Stomach (tissue), 9 donors: Measurements from ENCODE around the gene SDK2. TPM values are rescaled to one million over a fixed set of nuclear protein-coding genes. Genes with fewer than 3 reads are reported as not detected.

Experiments used
- DNase-seq, 2 donors: peaks; one replicate each; pipeline versions ENCODE4 v3.0.0 to v3.0.0-alpha.2; 2013 to 2019
- H3K27ac ChIP-seq, 5 donors: fragments of 200-600 bp in 4 of 5; sonication (generic) in 4 of 5; one replicate each; pipeline ENCODE4 v1.5.1; 2013 to 2019; ENCODE audit warnings: mild to moderate bottlenecking in 1 of 5, moderate library complexity in 1 of 5
- H3K27me3 ChIP-seq, 3 donors: fragments of 200-600 bp; sonication (generic); one replicate each; pipeline ENCODE4 v1.5.1; 2017 to 2019; ENCODE audit warnings: mixed run types in 1 of 3
- H3K36me3 ChIP-seq, 4 donors: fragments of 200-600 bp; sonication (generic); 1 replicate in 3 of 4; 2 replicates in 1 of 4; pipeline ENCODE4 v1.5.1; 2016 to 2019
- H3K4me1 ChIP-seq, 4 donors: fragments of 200-600 bp; sonication (generic); one replicate each; pipeline ENCODE4 v1.5.1; 2016 to 2019
- H3K4me3 ChIP-seq, 4 donors: fragments of 200-600 bp; sonication (generic) in 3 of 4; one replicate each; pipeline ENCODE4 v1.5.1; 2016 to 2019; ENCODE audit warnings: mild to moderate bottlenecking in 1 of 4
- H3K9me3 ChIP-seq, 4 donors: fragments of 200-600 bp; sonication (generic); one replicate each; pipeline ENCODE4 v1.5.1; 2016 to 2019
- EP300 ChIP-seq: sonication (generic); formaldehyde crosslinking; IDR thresholded peaks from one replicate; pipeline ENCODE4 v1.6.1; 2017; ENCODE audit warnings: antibody characterized with exemption
- POLR2A ChIP-seq, 4 donors: fragments of 450-650 bp; IDR thresholded peaks; one replicate each; pipeline ENCODE4 v1.6.1; 2016; ENCODE audit warnings: antibody characterized with exemption in 4 of 4, control low read depth in 2 of 4, mild to moderate bottlenecking in 1 of 4, moderate library complexity in 1 of 4
- POLR2AphosphoS5 ChIP-seq, 3 donors: sonication (generic); formaldehyde crosslinking; IDR thresholded peaks; one replicate each; pipeline ENCODE4 v1.6.1; 2016; ENCODE audit warnings: antibody characterized with exemption in 3 of 3
- WGBS, 5 donors: extraction: QIAGEN DNeasy Blood & Tissue Kit in 3 of 5; methylation state at CpG; one replicate each; pipeline versions ENCODE4 v1.1.5 to v1.1.7; 2013 to 2018; 5-methylcytosine and 5-hydroxymethylcytosine counted together
- intact Hi-C: fragments of 100-400 bp; cut with DNase I; formaldehyde crosslinking; loops from one replicate; pipeline ENCODE4 v1.15.1; 2023; ENCODE audit warnings: low total_unique reads
- polyA plus RNA-seq, 3 donors: library from polyadenylated mRNA; stranded (reverse); fragments of 200-250 nt; gene quantifications; one replicate each; pipeline ENCODE4 v1.2.3, GENCODE V29; 2013
- total RNA-seq, 5 donors: library from RNA; depleted of rRNA; stranded (reverse); fragments of >200 nt; gene quantifications; one replicate each; pipeline versions ENCODE4 v1.1.0 to v1.2.3, GENCODE V29; 2014 to 2016
- TF ChIP-seq, protein P1 (sequence below), 7 experiments: fragments of 450-650 bp in 4 of 7; fragments of 200-600 bp in 3 of 7; sonication (generic) in 3 of 7; IDR thresholded peaks; one replicate each; pipeline ENCODE4 v1.5.1; 2016 to 2019; ENCODE audit warnings: antibody characterized with exemption in 7 of 7, control low read depth in 2 of 7, mild to moderate bottlenecking in 1 of 7
- donor health status: healthy with polysubstance abuse.
- donor health status: Bipolar disorder and iron deficiency.
- donor health status: healthy.

SDK2 gene
- total and polyA plus RNA-seq, 8 donors, result under 0.01 to 9.6 (median 0.44) TPM; not detected in 1

DNA sequence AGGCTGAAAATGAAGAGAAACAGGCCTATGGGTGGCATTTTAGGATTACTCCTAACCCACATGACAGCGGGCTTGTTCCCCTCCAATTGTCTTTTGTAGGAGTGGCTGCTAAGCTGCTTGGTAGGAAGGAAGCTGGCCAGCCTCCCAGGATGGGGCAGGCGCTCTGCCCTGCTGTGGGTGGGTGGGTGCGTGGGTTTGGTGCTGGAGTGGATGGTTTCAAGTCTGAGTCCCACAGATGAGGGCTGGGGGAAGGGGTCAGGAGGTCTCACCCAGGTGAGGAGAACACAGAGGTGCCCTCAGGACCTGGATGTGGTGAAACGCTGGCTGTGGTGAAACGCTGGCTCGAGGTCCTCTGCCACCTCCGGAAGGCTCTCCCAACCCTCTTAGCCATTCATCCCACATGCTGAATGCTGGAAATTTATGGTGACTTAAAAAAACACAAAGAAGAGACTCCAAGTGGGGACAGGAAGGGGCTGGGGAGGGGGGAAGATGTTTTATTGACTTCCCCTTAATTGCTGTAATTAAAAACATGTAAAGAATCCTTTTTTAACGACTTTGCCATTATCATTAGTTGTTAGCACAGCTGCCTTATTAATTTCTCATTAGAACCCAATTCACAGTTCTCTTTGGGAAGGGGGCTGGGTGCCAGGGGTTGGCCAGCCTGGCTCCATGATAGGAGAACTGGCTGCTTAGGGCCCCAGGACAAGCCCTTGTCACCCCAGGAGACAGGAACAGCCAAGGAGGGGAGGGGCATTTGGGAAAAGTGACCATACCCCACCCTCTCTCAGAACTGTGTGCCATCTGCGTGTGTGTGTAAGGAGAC is 178.9 kb downstream of the SDK2 start:
- H3K27ac ChIP-seq, result no peak overlapping the region
- no peak for TF ChIP-seq POLR2AphosphoS5 (IDR thresholded peaks at IDR 0.05)
- TF ChIP-seq POLR2A (IDR thresholded peaks at IDR 0.05), result no peak
- TF ChIP-seq EP300, result no peak
- TF ChIP-seq, protein P1, sequence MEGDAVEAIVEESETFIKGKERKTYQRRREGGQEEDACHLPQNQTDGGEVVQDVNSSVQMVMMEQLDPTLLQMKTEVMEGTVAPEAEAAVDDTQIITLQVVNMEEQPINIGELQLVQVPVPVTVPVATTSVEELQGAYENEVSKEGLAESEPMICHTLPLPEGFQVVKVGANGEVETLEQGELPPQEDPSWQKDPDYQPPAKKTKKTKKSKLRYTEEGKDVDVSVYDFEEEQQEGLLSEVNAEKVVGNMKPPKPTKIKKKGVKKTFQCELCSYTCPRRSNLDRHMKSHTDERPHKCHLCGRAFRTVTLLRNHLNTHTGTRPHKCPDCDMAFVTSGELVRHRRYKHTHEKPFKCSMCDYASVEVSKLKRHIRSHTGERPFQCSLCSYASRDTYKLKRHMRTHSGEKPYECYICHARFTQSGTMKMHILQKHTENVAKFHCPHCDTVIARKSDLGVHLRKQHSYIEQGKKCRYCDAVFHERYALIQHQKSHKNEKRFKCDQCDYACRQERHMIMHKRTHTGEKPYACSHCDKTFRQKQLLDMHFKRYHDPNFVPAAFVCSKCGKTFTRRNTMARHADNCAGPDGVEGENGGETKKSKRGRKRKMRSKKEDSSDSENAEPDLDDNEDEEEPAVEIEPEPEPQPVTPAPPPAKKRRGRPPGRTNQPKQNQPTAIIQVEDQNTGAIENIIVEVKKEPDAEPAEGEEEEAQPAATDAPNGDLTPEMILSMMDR (IDR thresholded peaks at IDR 0.05), result no peak
- DNase-seq, result no peak
- H3K9me3 ChIP-seq, result peaks cover 0 to under 1% (median 0%) of the 10 kb centered on the region in 4 donors
- H3K4me3 ChIP-seq, result no peak overlapping the region
- intact Hi-C loops, result no loop called here
- 60 to 83% (median 78%) methylated on average over 9 of the region's 9 CpGs for WGBS, 5 donors
- H3K4me1 ChIP-seq, result no peaks in the 10 kb centered on the region
- H3K36me3 ChIP-seq, result no peaks in the 10 kb centered on the region
- no peaks in the 10 kb centered on the region for H3K27me3 ChIP-seq

DNA sequence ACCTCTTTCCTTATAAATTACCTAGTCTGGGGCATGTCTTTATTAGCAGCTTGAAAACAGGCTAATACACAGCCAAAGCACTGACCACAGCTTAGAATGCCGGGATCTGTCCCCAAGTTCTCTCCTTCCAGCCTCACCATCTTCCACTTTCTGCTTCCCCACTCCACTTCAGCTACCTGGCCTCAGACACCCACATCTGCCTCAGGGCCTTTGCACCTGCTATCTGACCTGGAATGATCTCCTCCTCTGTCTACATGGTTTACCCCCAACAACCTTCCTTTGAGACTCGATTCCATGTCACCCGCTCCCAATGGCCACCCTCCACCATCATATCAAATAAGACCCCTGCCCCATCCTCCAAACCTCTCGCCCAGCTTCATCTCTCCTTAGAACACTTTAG is 179.8 kb downstream of the SDK2 start:
- 89 to 95% (median 93%) methylated on average over 4 of the region's 4 CpGs for WGBS, 5 donors
- H3K36me3 ChIP-seq, result no peaks in the 10 kb centered on the region
- H3K4me1 ChIP-seq, result no peaks in the 10 kb centered on the region
- peaks cover 0 to 7% (median 6%) of the 10 kb centered on the region in 4 donors for H3K9me3 ChIP-seq
- intact Hi-C loops, result no loop called here
- no peaks in the 10 kb centered on the region for H3K27me3 ChIP-seq
- no peak for DNase-seq
- TF ChIP-seq POLR2A (IDR thresholded peaks at IDR 0.05) (no peak), POLR2AphosphoS5 (IDR thresholded peaks at IDR 0.05) (no peak), EP300 (no peak)
- TF ChIP-seq, protein P1 (IDR thresholded peaks at IDR 0.05), result no peak
- no peak overlapping the region for H3K4me3 ChIP-seq
- no peak overlapping the region for H3K27ac ChIP-seq

DNA sequence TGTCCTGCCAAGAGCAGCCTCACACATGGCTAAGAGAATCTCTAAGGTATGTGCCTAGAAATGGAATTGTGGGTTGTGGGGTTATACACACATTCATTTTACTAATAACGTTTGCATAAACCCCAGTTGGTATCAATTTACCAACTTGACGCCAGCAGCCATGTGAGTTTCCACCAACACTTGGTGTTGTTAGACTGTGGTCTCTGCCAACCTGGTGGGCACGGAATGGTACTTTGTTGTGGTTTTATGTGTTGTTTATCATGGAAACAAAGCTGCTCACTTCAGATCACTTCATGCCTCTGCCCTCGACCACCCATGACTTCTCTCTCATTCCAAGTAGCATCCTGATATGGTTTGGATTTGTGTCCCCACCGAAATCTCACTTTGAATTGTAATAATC is 180.4 kb downstream of the SDK2 start:
- WGBS, 5 donors, result 78 to 88% (median 80%) methylated on average over 5 of the region's 5 CpGs
- DNase-seq, result no peak
- TF ChIP-seq EP300 (no peak), POLR2A (IDR thresholded peaks at IDR 0.05) (no peak), POLR2AphosphoS5 (IDR thresholded peaks at IDR 0.05) (no peak)
- TF ChIP-seq, protein P1 (IDR thresholded peaks at IDR 0.05), result no peak
- Histone ChIP-seq H3K27ac (no peak overlapping the region), H3K4me1 (no peaks in the 10 kb centered on the region), H3K4me3 (no peak overlapping the region), H3K9me3 (peaks cover 0 to 7% (median 6%) of the 10 kb centered on the region in 4 donors), H3K27me3 (no peaks in the 10 kb centered on the region), H3K36me3 (no peaks in the 10 kb centered on the region)
- intact Hi-C loops, result no loop called here

DNA sequence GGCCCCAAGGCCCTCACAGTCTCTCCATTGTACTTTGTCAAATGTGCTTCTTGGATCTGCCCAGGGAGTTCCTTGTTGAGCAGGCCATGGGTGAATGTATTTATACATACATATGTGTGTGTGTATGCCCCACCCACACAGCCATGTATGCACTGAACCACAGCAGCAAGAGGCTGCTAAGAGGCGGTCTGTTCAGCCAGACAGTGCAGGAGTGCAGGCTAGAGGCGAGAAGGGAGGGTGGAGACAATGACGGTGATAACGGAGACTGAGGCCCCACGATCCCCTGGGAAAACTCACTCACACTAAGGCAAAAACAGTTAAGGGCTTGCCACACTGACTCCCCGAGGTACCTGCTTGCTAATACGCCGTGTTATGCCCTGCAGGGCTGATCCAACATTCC is 181.4 kb downstream of the SDK2 start:
- intact Hi-C loops, result no loop called here
- peak in 1 of 2 donors; percentile 53 for DNase-seq
- Histone ChIP-seq H3K4me1 (no peaks in the 10 kb centered on the region), H3K4me3 (no peak overlapping the region), H3K27me3 (no peaks in the 10 kb centered on the region), H3K9me3 (peaks cover 0 to 7% (median 6%) of the 10 kb centered on the region in 4 donors), H3K36me3 (no peaks in the 10 kb centered on the region), H3K27ac (no peak overlapping the region)
- TF ChIP-seq POLR2AphosphoS5 (IDR thresholded peaks at IDR 0.05), result no peak
- TF ChIP-seq, protein P1 (IDR thresholded peaks at IDR 0.05), result no peak
- TF ChIP-seq POLR2A (IDR thresholded peaks at IDR 0.05), result no peak
- TF ChIP-seq EP300, result no peak
- WGBS, 5 donors, result 43 to 66% (median 49%) methylated on average over 8 of the region's 8 CpGs
